GM12878 (cell line): ENCODE measurements around the gene DCAF12. TPM values are rescaled to one million over a fixed set of nuclear protein-coding genes. Genes with fewer than 3 reads are reported as not detected.

Source experiments
- ATAC-seq: fragments of 200-7000 bp; cut with Tn5 transposase; 3 replicates; pipeline ENCODE4 v1.9.1; 2020; ENCODE audit warnings: mild to moderate bottlenecking, moderate library complexity
- BruUV-seq: library from RNA; stranded (reverse); fragments of 400-500 nt; replicated peaks from 2 replicates; lab custom pipeline; 2021; lab: Mats Ljungman, UMichigan
- CTCF ChIA-PET: fragments of 300-600 bp; sonication (Branson Sonifier 250); formaldehyde crosslinking; extraction: SDS; loops from one replicate; lab custom pipeline; 2021; ENCODE audit warnings: inconsistent platforms; lab: Yijun Ruan, JAX
- POLR2A ChIA-PET: fragments of 350-600 bp; formaldehyde crosslinking; extraction: SDS; loops from one replicate; lab custom pipeline; 2021; ENCODE audit warnings: inconsistent platforms; lab: Charles Lee
- RAD21 ChIA-PET: fragments of 300-600 bp; sonication (Branson Sonifier 250); formaldehyde crosslinking; loops from one replicate; lab custom pipeline; 2023; ENCODE audit warnings: antibody characterized with exemption; ENCODE audit not compliant: unreplicated experiment; lab: Charles Lee
- SMC1A ChIA-PET: fragments of 300-600 bp; sonication (Branson Sonifier 250); formaldehyde crosslinking; loops from one replicate; lab custom pipeline; 2023; ENCODE audit not compliant: unreplicated experiment, uncharacterized antibody; lab: Charles Lee
- DNase-seq: peaks from one replicate; pipeline ENCODE4 v3.0.0-alpha.2; 2011; ENCODE audit warnings: low read depth, low spot score
- FAIRE-seq: peaks from 3 replicates; lab custom pipeline; 2011; peaks lifted over from hg19 to GRCh38; lab: Jason Lieb, UNC
- H2AFZ ChIP-seq: 2 replicates; pipeline ENCODE4 v1.6.0; 2011; ENCODE audit warnings: low read depth, low read length, control low read depth; ENCODE audit not compliant: control insufficient read depth
- H3K27ac ChIP-seq: 2 replicates; pipeline ENCODE4 v1.5.1; 2011; ENCODE audit warnings: control low read depth; ENCODE audit not compliant: control insufficient read depth, insufficient read depth
- H3K27me3 ChIP-seq, 2 experiments: replicated peaks in 1 of 2; 2 replicates each; pipeline versions ENCODE4 v1.6.0 to v1.6.1; 2011; ENCODE audit warnings: low read length in 1 of 2; ENCODE audit not compliant: control insufficient read depth in 2 of 2, insufficient read depth in 2 of 2
- H3K36me3 ChIP-seq, 2 experiments: 2 replicates each; pipeline ENCODE4 v1.5.1; 2011; ENCODE audit warnings: low read length in 1 of 2; ENCODE audit not compliant: control insufficient read depth in 2 of 2, insufficient read depth in 2 of 2
- H3K4me1 ChIP-seq: 2 replicates; pipeline ENCODE4 v1.6.1; 2011; ENCODE audit warnings: mild to moderate bottlenecking, low read length, moderate library complexity, mixed read lengths; ENCODE audit not compliant: control insufficient read depth, insufficient read depth
- H3K4me2 ChIP-seq: 2 replicates; pipeline ENCODE4 v1.6.0; 2011; ENCODE audit warnings: control low read depth; ENCODE audit not compliant: control insufficient read depth, insufficient read depth
- H3K4me3 ChIP-seq: fragments of 200-600 bp; sonication (generic); 2 replicates; pipeline ENCODE4 v1.5.1; 2016
- H3K79me2 ChIP-seq: 2 replicates; pipeline ENCODE4 v1.6.0; 2011; ENCODE audit warnings: low read length; ENCODE audit not compliant: control insufficient read depth, insufficient read depth
- H3K9ac ChIP-seq: 2 replicates; pipeline ENCODE4 v1.8.0; 2011; ENCODE audit warnings: low read length, control low read depth, mixed read lengths; ENCODE audit not compliant: control insufficient read depth, insufficient read depth
- H3K9me3 ChIP-seq: replicated peaks from 3 replicates; pipeline ENCODE4 v1.5.1; 2011; ENCODE audit warnings: mild to moderate bottlenecking, low read length; ENCODE audit not compliant: control insufficient read depth, insufficient read depth
- H4K20me1 ChIP-seq: 2 replicates; pipeline ENCODE4 v1.6.0; 2011; ENCODE audit not compliant: control insufficient read depth, insufficient read depth
- ATF3 ChIP-seq: IDR thresholded peaks from 2 replicates; pipeline ENCODE4 v1.6.1; 2011; ENCODE audit warnings: low read depth, mild to moderate bottlenecking, low read length, moderate library complexity, borderline replicate concordance; ENCODE audit errors: extremely low read depth
- CBFB ChIP-seq: IDR thresholded peaks from 2 replicates; pipeline ENCODE4 v1.6.1; 2016; ENCODE audit warnings: antibody characterized with exemption, low read depth
- CBX5 ChIP-seq: sonication (generic); IDR thresholded peaks from 2 replicates; pipeline ENCODE4 v1.6.1; 2016; ENCODE audit warnings: low read depth, moderate library complexity, mild to moderate bottlenecking, inconsistent platforms
- CHD4 ChIP-seq: fragments of 200-600 bp; sonication (generic); IDR thresholded peaks from 2 replicates; pipeline ENCODE4 v1.6.1; 2016; ENCODE audit warnings: mild to moderate bottlenecking
- DPF2 ChIP-seq: fragments of 450-650 bp; IDR thresholded peaks from 2 replicates; pipeline ENCODE4 v1.6.1; 2017; ENCODE audit warnings: mild to moderate bottlenecking
- E2F8 ChIP-seq: fragments of 450-650 bp; IDR thresholded peaks from 2 replicates; pipeline ENCODE4 v1.6.1; 2018; ENCODE audit warnings: mild to moderate bottlenecking, low read depth, moderate library complexity; ENCODE audit not compliant: partially characterized antibody
- EGR1 ChIP-seq, 2 experiments: IDR thresholded peaks; 1 replicate in 1 of 2; 2 replicates in 1 of 2; pipeline ENCODE4 v1.6.1; 2011 to 2012; ENCODE audit warnings: low read depth in 2 of 2, low read length in 2 of 2, borderline replicate concordance in 1 of 2, mild to moderate bottlenecking in 1 of 2, moderate library complexity in 1 of 2
- IRF3 ChIP-seq: fragments of 450-650 bp; IDR thresholded peaks from 2 replicates; pipeline ENCODE4 v1.6.1; 2014; ENCODE audit warnings: mild to moderate bottlenecking
- LARP7 ChIP-seq: fragments of 450-650 bp; IDR thresholded peaks from 2 replicates; pipeline ENCODE4 v1.6.1; 2017; ENCODE audit warnings: mild to moderate bottlenecking
- MEF2A ChIP-seq: IDR thresholded peaks from 2 replicates; pipeline ENCODE4 v1.6.1; 2011; ENCODE audit warnings: low read depth, mild to moderate bottlenecking, low read length, moderate library complexity; ENCODE audit not compliant: insufficient read depth
- RFX5 ChIP-seq: IDR thresholded peaks from 2 replicates; pipeline ENCODE4 v1.6.1; 2011; ENCODE audit warnings: low read depth, low read length, improper control_type of control experiment
- SMAD1 ChIP-seq: fragments of 450-650 bp; IDR thresholded peaks from 2 replicates; pipeline ENCODE4 v1.6.1; 2018; ENCODE audit warnings: mild to moderate bottlenecking, low read depth; ENCODE audit not compliant: partially characterized antibody
- SMAD5 ChIP-seq: IDR thresholded peaks from 2 replicates; pipeline ENCODE4 v1.6.1; 2016; ENCODE audit warnings: antibody characterized with exemption, low read depth
- WRNIP1 ChIP-seq: IDR thresholded peaks from 2 replicates; pipeline ENCODE4 v1.6.1; 2011; ENCODE audit warnings: low read depth, low read length, improper control_type of control experiment, borderline replicate concordance
- YBX1 ChIP-seq: fragments of 450-650 bp; IDR thresholded peaks from 2 replicates; pipeline ENCODE4 v1.6.1; 2016; ENCODE audit warnings: antibody characterized with exemption
- ZZZ3 ChIP-seq: IDR thresholded peaks from 2 replicates; pipeline ENCODE4 v1.6.1; 2011; ENCODE audit warnings: low read depth; ENCODE audit not compliant: control insufficient read depth, insufficient read length
- WGBS: methylation state at CpG from one replicate; pipeline ENCODE4 v1.1.6; 2016; ENCODE audit warnings: low lambda C conversion rate; ENCODE audit not compliant: insufficient replicate concordance, insufficient coverage; ENCODE audit errors: missing lambda C conversion rate; 5-methylcytosine and 5-hydroxymethylcytosine counted together
- in situ Hi-C: fragments of 300-500 bp; cut with MboI; formaldehyde crosslinking; loops from 9 replicates; pipeline ENCODE4 v1.14.3; 2018; ENCODE audit warnings: mixed read lengths
- intact Hi-C: fragments of 100-400 bp; cut with micrococcal nuclease; formaldehyde crosslinking; loops from one replicate; pipeline ENCODE4 v1.14.2; 2022; ENCODE audit not compliant: unreplicated experiment
- polyA plus RNA-seq, 11 experiments: library from polyadenylated mRNA; depleted of rRNA in 4 of 11; unstranded in 6 of 11; stranded (reverse) in 5 of 11; fragments of >200 nt; fragmentation: Nextera tagmentation in 4 of 11; fragmentation: Illumina TruSeq in 1 of 11; extraction: Ambion mirVana in 4 of 11; extraction: Trizol in 1 of 11; gene quantifications; 1 replicate in 1 of 11; 2 replicates in 10 of 11; pipeline versions ENCODE4 v1.2.1 to v1.2.3, GENCODE V29; 2011 to 2016; ENCODE audit warnings: inconsistent platforms in 2 of 11, missing spikeins in 2 of 11, low read depth in 1 of 11
- total RNA-seq, 4 experiments: library from RNA; depleted of rRNA in 3 of 4; stranded (reverse); fragments of >200 nt in 3 of 4; fragmentation: Illumina TruSeq in 1 of 4; extraction: Trizol in 1 of 4; gene quantifications; 2 replicates each; pipeline versions ENCODE4 v1.2.1 to v1.2.3, GENCODE V29; 2013 to 2021

Gene DCAF12
- total and polyA plus RNA-seq, 10 of the 15 experiments (the other 5 are each of a cell fraction or from before 2014, with no cell fraction given): 11.7 to 57.6 (median 34.6) TPM

- TF ChIP-seq DPF2: no peak
- TF ChIP-seq CBFB: no peak
- TF ChIP-seq CHD4: no peak
- no peak for TF ChIP-seq ATF3
- TF ChIP-seq YBX1: no peak
- TF ChIP-seq LARP7: no peak
- TF ChIP-seq IRF3: no peak
- no peak for TF ChIP-seq WRNIP1
These were observed 28.6 kb downstream of the DCAF12 start (continued) for GRCh38 chr9:34097865-34098264.

GRCh38 chr9:34096751-34097150 is 29.7 kb downstream of the DCAF12 start:
- no peak overlapping the region for H3K4me2 ChIP-seq
- no peaks in the 10 kb centered on the region for H3K27me3 ChIP-seq
- no peaks in the 10 kb centered on the region for H3K79me2 ChIP-seq
- H3K27ac ChIP-seq: peak overlapping the region; percentile 25; the same call in 1 of the 2 replicates
- ATAC-seq (no peak), DNase-seq (no peak), FAIRE-seq (no peak)
- H3K9ac ChIP-seq: no peak overlapping the region
- in situ Hi-C loops: no loop called here
- peaks cover 10 to 37% of the 10 kb centered on the region in 2 experiments for H3K36me3 ChIP-seq
- 83% methylated on average over 4 of the region's 4 CpGs for WGBS
- intact Hi-C loops: no loop called here
- ChIA-PET CTCF (interaction anchor here (0.6 to 0.7 kb wide), 2 partner anchors 12 to 23 kb away, joined by 3 read pairs; no protein-coding TSS in a partner anchor), SMC1A (no interaction called here), RAD21 (no interaction called here), POLR2A (no interaction called here)
- no peak overlapping the region for H3K4me3 ChIP-seq
- peaks cover 17% of the 10 kb centered on the region for H3K4me1 ChIP-seq
- no TSS peak for BruUV-seq
- H4K20me1 ChIP-seq: no peaks in the 10 kb centered on the region
- H2AFZ ChIP-seq: no peak overlapping the region
- no peaks in the 10 kb centered on the region for H3K9me3 ChIP-seq
- no peak for TF ChIP-seq E2F8
- no peak for TF ChIP-seq CHD4
- TF ChIP-seq EGR1 (IDR thresholded peaks at IDR 0.05; ENCODE audit: borderline replicate concordance in 1 of 2, low read depth in 2 of 2, low read length in 2 of 2): no peak
- no peak for TF ChIP-seq MEF2A
- TF ChIP-seq SMAD5: no peak
- no peak for TF ChIP-seq SMAD1
- TF ChIP-seq CBX5: no peak
- TF ChIP-seq ZZZ3: no peak
- no peak for TF ChIP-seq RFX5
